ENCODE results near the gene BTBD7. TPM values are rescaled to one million over a fixed set of nuclear protein-coding genes. Genes with fewer than 3 reads are reported as not detected.

Gene BTBD7
- total RNA-seq, 4 donors from 2014 or later, result 17.9 to 30.5 (median 20.9) TPM

GRCh38 chr14:93295541-93296220 lies 37.2 kb downstream of the BTBD7 start:
- Histone ChIP-seq H3K9me3 (no peaks in the 10 kb centered on the region), H3K4me1 (peaks cover 0 to 16% (median 6%) of the 10 kb centered on the region in 3 donors), H3K36me3 (peaks cover 0 to 23% (median 0%) of the 10 kb centered on the region in 3 donors), H3K27ac (no peak overlapping the region), H3K27me3 (no peaks in the 10 kb centered on the region), H3K4me3 (no peak overlapping the region)
- TF ChIP-seq CTCF (IDR thresholded peaks at IDR 0.05), result no peak
- no peak for TF ChIP-seq POLR2A (IDR thresholded peaks at IDR 0.05)
- 76 to 79% methylated on average over 6 of the region's 6 CpGs for WGBS, 2 donors
- intact Hi-C loops (cut with DNase I), result no loop called here
- no peak for DNase-seq

DNA sequence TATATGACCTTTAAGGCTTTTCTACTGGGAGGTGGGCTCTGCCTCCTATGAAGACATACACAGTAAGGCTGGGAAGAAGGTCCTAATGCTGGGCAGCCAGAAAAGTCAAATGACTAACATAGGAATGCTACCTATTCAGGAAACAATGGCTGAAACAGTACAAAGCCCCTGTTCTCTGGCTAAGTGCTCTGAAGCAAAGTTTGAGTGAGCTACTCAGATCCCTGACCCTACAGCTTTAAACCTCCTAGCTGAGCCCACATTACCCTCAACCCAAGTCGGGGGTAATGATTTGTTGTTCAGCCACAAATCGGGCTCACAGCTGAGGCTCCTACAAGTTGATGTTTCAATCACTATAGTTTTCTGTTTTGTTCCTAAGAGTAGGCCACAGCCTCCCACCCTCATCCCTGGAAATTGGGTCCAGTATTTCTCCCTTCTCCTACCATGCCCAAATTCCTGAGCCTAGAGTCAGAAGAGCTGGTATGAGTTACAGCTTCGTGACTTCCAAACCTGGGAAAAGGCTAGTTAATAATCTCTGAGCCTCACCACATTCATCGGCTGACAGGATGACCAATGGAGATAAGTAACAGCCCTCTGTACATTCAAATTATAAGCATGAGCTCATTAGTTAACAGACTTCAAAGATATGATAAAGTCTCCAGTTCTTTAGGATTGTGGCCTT lies 46.5 kb downstream of the BTBD7 start:
- no peak for TF ChIP-seq POLR2A (IDR thresholded peaks at IDR 0.05)
- TF ChIP-seq CTCF (IDR thresholded peaks at IDR 0.05), result no peak
- Histone ChIP-seq H3K27ac (no peak overlapping the region), H3K9me3 (no peaks in the 10 kb centered on the region), H3K36me3 (peaks cover 0 to 62% (median 5%) of the 10 kb centered on the region in 3 donors), H3K4me3 (no peak overlapping the region), H3K27me3 (no peaks in the 10 kb centered on the region), H3K4me1 (no peaks in the 10 kb centered on the region)
- WGBS, 2 donors, result 87 to 93% methylated on average over 4 of the region's 4 CpGs
- no peak for DNase-seq
- intact Hi-C loops (cut with DNase I), result no loop called here

DNA sequence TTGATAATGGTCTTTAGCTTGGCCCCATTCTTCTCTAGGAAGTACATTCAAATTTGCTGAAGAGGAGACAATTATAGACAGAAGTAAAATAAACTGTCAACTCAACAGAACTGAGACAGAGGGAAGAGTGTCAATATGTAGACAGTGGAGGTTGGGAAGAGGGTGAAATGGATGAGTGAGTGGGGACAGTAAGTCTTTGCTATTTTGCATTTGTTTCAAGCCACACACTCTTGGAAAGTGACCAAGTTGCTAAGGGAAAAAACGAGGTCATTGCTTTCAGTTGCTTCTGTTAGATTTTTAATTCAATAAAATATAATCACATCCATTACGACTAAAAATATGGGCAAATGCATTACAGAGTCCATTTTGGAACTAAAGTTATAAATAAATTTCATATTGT lies 47.8 kb downstream of the BTBD7 start:
- Histone ChIP-seq H3K4me3 (no peak overlapping the region), H3K27ac (no peak overlapping the region), H3K4me1 (no peaks in the 10 kb centered on the region), H3K36me3 (peaks cover 0 to 49% (median 5%) of the 10 kb centered on the region in 3 donors), H3K9me3 (no peaks in the 10 kb centered on the region), H3K27me3 (no peaks in the 10 kb centered on the region)
- WGBS, 2 donors, result 54 to 61% methylated on average over 2 of the region's 2 CpGs
- intact Hi-C loops (cut with DNase I), result no loop called here
- TF ChIP-seq CTCF (IDR thresholded peaks at IDR 0.05) (no peak), POLR2A (IDR thresholded peaks at IDR 0.05) (no peak)
- DNase-seq, result no peak

GRCh38 chr14:93281937-93282336 lies 50.9 kb downstream of the BTBD7 start:
- Histone ChIP-seq H3K36me3 (peaks cover 0 to 27% (median 0%) of the 10 kb centered on the region in 3 donors), H3K4me3 (no peak overlapping the region), H3K27me3 (no peaks in the 10 kb centered on the region), H3K27ac (no peak overlapping the region), H3K4me1 (no peaks in the 10 kb centered on the region), H3K9me3 (no peaks in the 10 kb centered on the region)
- intact Hi-C loops (cut with DNase I), result no loop called here
- DNase-seq, result no peak
- 85 to 88% methylated on average over 1 of the region's 1 CpG for WGBS, 2 donors
- no peak for TF ChIP-seq POLR2A (IDR thresholded peaks at IDR 0.05)
- TF ChIP-seq CTCF (IDR thresholded peaks at IDR 0.05), result no peak

DNA sequence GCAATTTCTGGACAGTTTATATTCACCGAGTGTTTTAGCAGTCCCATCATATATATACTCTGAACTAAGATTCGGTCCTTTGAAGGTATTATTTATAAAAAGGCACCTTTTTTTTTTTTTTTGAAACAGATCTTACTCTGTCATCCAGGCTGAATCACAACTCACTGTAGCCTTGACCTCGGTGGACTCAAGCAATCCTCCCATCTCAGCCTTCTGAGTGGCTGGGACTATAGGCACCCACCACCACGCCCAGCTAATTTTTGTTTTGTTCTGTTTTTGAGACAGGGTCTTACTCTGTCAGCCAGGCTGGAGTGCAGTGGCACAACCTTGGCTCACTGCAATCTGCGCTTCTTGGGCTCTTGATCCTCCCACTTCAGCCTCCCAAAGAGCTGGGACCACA lies 52.1 kb downstream of the BTBD7 start:
- H3K36me3 ChIP-seq, result peaks cover 0 to 19% (median 0%) of the 10 kb centered on the region in 3 donors
- intact Hi-C loops (cut with DNase I), result no loop called here
- no peaks in the 10 kb centered on the region for H3K9me3 ChIP-seq
- WGBS, 2 donors, result 87 to 90% methylated on average over 5 of the region's 5 CpGs
- no peak overlapping the region for H3K4me3 ChIP-seq
- no peaks in the 10 kb centered on the region for H3K4me1 ChIP-seq
- TF ChIP-seq CTCF (IDR thresholded peaks at IDR 0.05) (no peak), POLR2A (IDR thresholded peaks at IDR 0.05) (no peak)
- H3K27me3 ChIP-seq, result no peaks in the 10 kb centered on the region
- H3K27ac ChIP-seq, result no peak overlapping the region
- no peak for DNase-seq
